Spinal cord (tissue), 10 donors: Measurements from ENCODE around the gene PLEKHH1. TPM values are rescaled to one million over a fixed set of nuclear protein-coding genes. Genes with fewer than 3 reads are reported as not detected.

ENCODE experiments used
- DNase-seq, 6 donors: peaks; one replicate each; pipeline versions ENCODE4 v3.0.0 to v3.0.0-alpha.2; 2013 to 2015; ENCODE audit warnings: low spot score in 6 of 6, low read depth in 4 of 6
- H3K27ac ChIP-seq: one replicate; pipeline ENCODE4 v1.5.1; 2013; ENCODE audit warnings: low read depth, low read length, control low read depth
- H3K27me3 ChIP-seq: one replicate; pipeline ENCODE4 v1.6.1; 2013; ENCODE audit warnings: low read length; ENCODE audit not compliant: control insufficient read depth, insufficient read depth
- H3K36me3 ChIP-seq: one replicate; pipeline ENCODE4 v1.6.1; 2013; ENCODE audit warnings: low read length; ENCODE audit not compliant: control insufficient read depth, insufficient read depth
- H3K4me1 ChIP-seq: one replicate; pipeline ENCODE4 v1.6.1; 2013; ENCODE audit warnings: low read length; ENCODE audit not compliant: control insufficient read depth, insufficient read depth
- H3K4me3 ChIP-seq: one replicate; pipeline ENCODE4 v1.5.1; 2013; ENCODE audit warnings: low read depth, low read length, control low read depth
- H3K9me3 ChIP-seq: one replicate; pipeline ENCODE4 v1.6.1; 2013; ENCODE audit warnings: low read length; ENCODE audit not compliant: control insufficient read depth, insufficient read depth
- WGBS: methylation state at CpG from one replicate; pipeline ENCODE4 v1.1.5; 2013; ENCODE audit warnings: missing lambda C conversion rate; ENCODE audit not compliant: insufficient coverage; 5-methylcytosine and 5-hydroxymethylcytosine counted together
- polyA plus RNA-seq, 2 donors: library from polyadenylated mRNA; unstranded; fragments of 120-200 nt; gene quantifications; one replicate each; pipeline ENCODE4 v1.2.1, GENCODE V29; 2013; ENCODE audit not compliant: insufficient read length in 2 of 2
- total RNA-seq, 2 donors: library from RNA; depleted of rRNA in 1 of 2; stranded (reverse); fragments of 120-200 nt in 1 of 2; fragments of >200 nt in 1 of 2; gene quantifications; one replicate each; pipeline versions ENCODE4 v1.2.3 to v1.2.4, GENCODE V29; 2013 to 2014
- donor health status: healthy.

The PLEKHH1 gene
- total and polyA plus RNA-seq, 4 donors: 20.7 to 81.8 (median 41.6) TPM

DNA sequence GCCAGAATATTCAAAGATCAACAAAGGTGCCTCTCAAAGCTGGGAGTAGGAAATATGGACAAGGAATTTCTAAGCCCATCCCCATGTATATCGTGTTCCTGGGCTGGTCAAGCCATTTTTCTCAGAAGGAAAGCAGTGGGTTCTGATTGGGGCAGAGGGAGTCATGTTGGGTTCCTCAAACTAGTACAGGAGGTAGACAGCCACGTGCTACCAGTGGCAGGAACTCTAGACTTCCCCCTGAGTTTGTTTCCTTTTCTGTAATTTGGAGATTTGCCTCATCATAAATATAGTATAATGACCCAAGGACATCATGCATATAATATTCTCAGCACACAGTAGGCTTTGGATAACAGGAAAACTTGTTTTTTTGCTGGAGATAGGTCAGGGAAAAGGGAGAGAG is 16.4 kb upstream of the PLEKHH1 start:
- Histone ChIP-seq H3K4me3 (no peak overlapping the region), H3K27me3 (peaks cover 6% of the 10 kb centered on the region), H3K9me3 (no peaks in the 10 kb centered on the region), H3K36me3 (no peaks in the 10 kb centered on the region), H3K27ac (no peak overlapping the region), H3K4me1 (peaks cover 27% of the 10 kb centered on the region)
- WGBS: no CpG with 5 or more reads among the region's 2 CpGs
- no peak for DNase-seq

- Histone ChIP-seq H3K9me3 (no peaks in the 10 kb centered on the region), H3K4me3 (no peak overlapping the region), H3K36me3 (no peaks in the 10 kb centered on the region), H3K27me3 (peaks cover 6% of the 10 kb centered on the region), H3K4me1 (peaks cover 29% of the 10 kb centered on the region), H3K27ac (no peak overlapping the region)
- 26% methylated on average over 8 of the region's 12 CpGs for WGBS
- DNase-seq: peak in 2 of 6 donors; percentile 28 to 60
These were observed 16.0 kb upstream of the PLEKHH1 start for GRCh38 chr14:67517083-67517482.

- H3K9me3 ChIP-seq: no peaks in the 10 kb centered on the region
- no peak for DNase-seq
- H3K27me3 ChIP-seq: peaks cover 6% of the 10 kb centered on the region
- H3K27ac ChIP-seq: no peak overlapping the region
- 89% methylated on average over 4 of the region's 5 CpGs for WGBS
- H3K36me3 ChIP-seq: no peaks in the 10 kb centered on the region
- no peak overlapping the region for H3K4me3 ChIP-seq
- peaks cover 25% of the 10 kb centered on the region for H3K4me1 ChIP-seq
These were observed 13.7 kb upstream of the PLEKHH1 start for GRCh38 chr14:67519406-67519805.

DNA sequence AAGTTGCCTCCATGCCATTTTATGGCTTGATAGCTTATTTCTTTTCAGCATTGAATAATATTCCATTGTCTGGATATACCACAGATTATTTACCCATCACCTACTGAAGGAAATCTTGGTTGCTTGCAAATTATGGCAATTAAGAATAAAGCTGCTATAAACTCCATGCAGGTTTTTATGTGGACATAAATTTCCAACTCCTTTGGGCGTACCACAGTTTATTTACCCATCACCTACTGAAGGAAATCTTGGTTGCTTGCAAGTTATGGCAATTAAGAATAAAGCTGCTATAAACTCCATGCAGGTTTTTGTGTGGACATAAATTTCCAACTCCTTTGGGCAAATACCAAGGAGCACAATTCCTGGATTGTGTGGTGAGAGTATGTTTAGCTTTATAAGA is 12.6 kb upstream of the PLEKHH1 start:
- Histone ChIP-seq H3K4me3 (no peak overlapping the region), H3K4me1 (peaks cover 21% of the 10 kb centered on the region), H3K36me3 (no peaks in the 10 kb centered on the region), H3K9me3 (no peaks in the 10 kb centered on the region), H3K27me3 (peaks cover 6% of the 10 kb centered on the region), H3K27ac (no peak overlapping the region)
- WGBS: no CpG with 5 or more reads among the region's 1 CpG
- no peak for DNase-seq

DNA sequence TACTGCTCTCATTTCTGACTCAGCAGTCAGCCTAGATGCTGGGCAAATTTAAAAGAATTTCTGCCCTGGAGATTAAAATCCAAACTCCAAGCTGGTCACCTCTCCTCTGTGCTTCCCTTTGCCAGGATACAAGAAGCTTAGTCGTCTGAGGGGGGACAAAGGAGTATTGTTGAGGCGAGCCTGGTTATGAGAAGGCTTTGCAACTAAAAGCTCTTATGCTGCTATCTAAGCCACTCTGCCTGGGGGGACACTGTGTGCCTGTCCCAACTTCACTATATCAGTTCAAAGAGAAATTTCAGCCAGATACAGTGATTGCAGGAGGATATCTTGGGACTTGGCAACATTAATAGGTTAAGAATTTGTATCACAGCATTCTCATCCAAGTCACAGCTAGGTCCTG is 10.8 kb upstream of the PLEKHH1 start:
- H3K27ac ChIP-seq: no peak overlapping the region

GRCh38 chr14:67523764-67524633 is 9.1 kb upstream of the PLEKHH1 start:
- Histone ChIP-seq H3K4me3 (no peak overlapping the region), H3K36me3 (no peaks in the 10 kb centered on the region), H3K9me3 (no peaks in the 10 kb centered on the region), H3K4me1 (peaks cover 11% of the 10 kb centered on the region), H3K27ac (no peak overlapping the region), H3K27me3 (no peaks in the 10 kb centered on the region)
- no peak for DNase-seq
- 69% methylated on average over 3 of the region's 7 CpGs for WGBS

More for the DNA sequence above, 10.8 kb upstream of the PLEKHH1 start:
- Histone ChIP-seq H3K4me3 (no peak overlapping the region), H3K4me1 (peaks cover 11% of the 10 kb centered on the region), H3K27me3 (peaks cover under 1% of the 10 kb centered on the region), H3K9me3 (no peaks in the 10 kb centered on the region), H3K36me3 (no peaks in the 10 kb centered on the region)
- DNase-seq: no peak
- WGBS: no CpG with 5 or more reads among the region's 2 CpGs

GRCh38 chr14:67524634-67524963 is 8.5 kb upstream of the PLEKHH1 start:
- no peaks in the 10 kb centered on the region for H3K36me3 ChIP-seq
- peaks cover 11% of the 10 kb centered on the region for H3K4me1 ChIP-seq
- DNase-seq: no peak
- WGBS: 40% methylated on average over 1 of the region's 3 CpGs
- H3K27me3 ChIP-seq: no peaks in the 10 kb centered on the region
- H3K27ac ChIP-seq: no peak overlapping the region
- H3K4me3 ChIP-seq: no peak overlapping the region
- H3K9me3 ChIP-seq: no peaks in the 10 kb centered on the region

DNA sequence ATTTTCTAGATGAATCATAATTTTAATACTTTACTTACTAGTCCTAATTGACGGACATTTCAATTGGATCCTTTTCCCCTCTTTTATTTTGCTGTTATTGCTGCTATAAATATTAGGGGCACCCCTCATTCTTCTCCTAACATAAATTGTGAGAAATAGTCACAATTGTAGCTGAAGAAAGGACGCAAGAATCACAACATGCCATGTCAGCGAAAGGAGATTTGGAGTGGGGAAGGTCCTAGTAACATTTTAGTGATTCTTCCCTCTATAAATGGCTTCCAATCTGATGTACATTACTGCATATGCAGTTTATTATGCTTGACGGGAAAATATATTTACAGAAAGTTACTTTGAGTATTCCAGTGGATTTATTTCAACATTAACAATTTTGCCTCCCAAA is 7.7 kb upstream of the PLEKHH1 start:
- Histone ChIP-seq H3K27ac (no peak overlapping the region), H3K36me3 (no peaks in the 10 kb centered on the region), H3K4me1 (peaks cover 11% of the 10 kb centered on the region), H3K9me3 (no peaks in the 10 kb centered on the region), H3K4me3 (no peak overlapping the region), H3K27me3 (no peaks in the 10 kb centered on the region)
- WGBS: no CpG with 5 or more reads among the region's 4 CpGs
- DNase-seq: no peak

DNA sequence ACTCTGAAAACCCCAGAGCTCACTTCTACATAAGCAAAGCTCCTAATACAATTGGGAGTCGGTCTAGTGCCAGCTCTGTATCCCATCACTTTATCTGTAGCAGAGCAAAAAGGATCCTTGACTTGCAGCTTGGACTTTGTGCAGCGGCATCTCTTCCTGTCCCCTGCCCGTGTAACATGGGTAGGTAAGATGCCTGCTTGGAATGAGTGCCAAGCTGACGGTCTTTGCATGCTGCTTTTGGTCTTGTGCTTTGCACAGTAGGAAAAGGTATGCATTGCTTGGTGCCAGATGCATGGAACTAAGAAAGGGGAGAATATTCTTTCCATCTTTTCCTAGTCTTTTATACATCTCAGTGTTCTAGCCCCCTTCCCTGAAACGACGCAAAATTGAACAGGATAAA is 6.9 kb upstream of the PLEKHH1 start:
- Histone ChIP-seq H3K9me3 (no peaks in the 10 kb centered on the region), H3K36me3 (no peaks in the 10 kb centered on the region), H3K27ac (no peak overlapping the region), H3K27me3 (no peaks in the 10 kb centered on the region), H3K4me3 (no peak overlapping the region), H3K4me1 (peaks cover 11% of the 10 kb centered on the region)
- WGBS: 88% methylated on average over 1 of the region's 6 CpGs
- no peak for DNase-seq
